ENCODE data around the gene ETFB.

ETFB gene

GRCh38 chr19:51366389-51367254, 434 bp upstream of the ETFB start:
- Histone ChIP-seq H3K36me3 (ENCODE audit: control insufficient read depth in 5 of 5, insufficient read depth in 5 of 5, low read length in 5 of 5) (no peaks in the 10 kb centered on the region), H3K27me3 (ENCODE audit: control insufficient read depth in 5 of 5, insufficient read depth in 4 of 5, low read length in 5 of 5) (no peaks in the 10 kb centered on the region), H3K4me3 (ENCODE audit: low read depth in 1 of 5, low read length in 5 of 5) (peak overlapping the region; percentile 87 to 96 (median 92)), H3K9me3 (ENCODE audit: control insufficient read depth in 5 of 5, low read length in 5 of 5) (no peaks in the 10 kb centered on the region), H3K27ac (ENCODE audit: low read depth, low read length) (peak overlapping the region; percentile 93), H3K9ac (ENCODE audit: low read length in 5 of 5) (peak overlapping the region; percentile 69 to 98 (median 92)), H3K4me1 (ENCODE audit: control insufficient read depth in 5 of 5, insufficient read depth in 5 of 5, low read length in 5 of 5) (peaks cover 4 to 58% (median 46%) of the 10 kb centered on the region in 5 donors)

DNA sequence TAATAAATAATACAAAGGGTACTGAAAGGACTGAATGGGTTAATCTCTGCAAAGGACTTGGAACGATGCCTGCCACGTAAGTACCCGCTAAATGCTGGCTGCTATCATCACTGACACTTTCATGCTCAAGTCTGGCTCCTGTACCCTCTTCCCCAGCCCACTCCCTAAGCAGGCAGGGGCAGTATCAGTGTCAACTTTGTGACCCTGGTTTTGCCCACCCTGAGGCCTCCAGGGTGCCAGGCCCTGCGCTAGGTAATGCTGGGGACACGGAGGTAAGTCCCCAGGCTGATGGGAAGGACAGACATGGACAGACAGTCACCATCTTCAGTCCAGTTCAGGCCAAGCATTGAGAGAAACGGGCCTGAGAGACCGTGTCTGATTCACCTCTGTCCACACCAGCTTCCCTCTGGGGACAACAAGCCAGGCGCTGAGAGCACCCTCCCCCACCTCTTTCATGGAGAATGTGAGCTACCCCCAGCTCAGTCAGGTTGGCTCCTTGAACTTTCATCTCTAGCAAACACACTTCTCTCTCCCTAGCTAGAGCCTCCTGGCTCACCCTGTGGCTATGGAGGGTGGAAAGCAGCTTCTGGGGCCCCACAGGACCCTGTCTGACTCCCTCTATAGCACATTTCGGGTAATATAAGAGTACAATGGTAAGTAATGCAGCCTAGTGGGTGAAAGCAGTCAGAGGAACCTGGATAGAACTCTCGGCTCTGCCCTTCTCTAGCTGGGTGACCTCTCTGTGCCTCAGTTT, 800 bp downstream of the ETFB start:
- peaks cover 4 to 58% (median 46%) of the 10 kb centered on the region in 5 donors for H3K4me1 ChIP-seq (ENCODE audit: control insufficient read depth in 5 of 5, insufficient read depth in 5 of 5, low read length in 5 of 5)
- H3K27ac ChIP-seq (ENCODE audit: low read depth, low read length), result peak overlapping the region; percentile 93
- H3K9ac ChIP-seq (ENCODE audit: low read length in 5 of 5), result peak overlapping the region; percentile 86 to 98 (median 92)

GRCh38 chr19:51364200-51365106, 1.7 kb downstream of the ETFB start:
- Histone ChIP-seq H3K9ac (ENCODE audit: low read length in 5 of 5) (peak overlapping the region; percentile 16 to 69 (median 39)), H3K4me3 (ENCODE audit: low read depth in 1 of 5, low read length in 5 of 5) (peak overlapping the region in 3 of 5 donors; percentile 2 to 29 (median 22)), H3K27ac (ENCODE audit: low read depth, low read length) (no peak overlapping the region)

More for the DNA sequence above, 800 bp downstream of the ETFB start:
- peak overlapping the region; percentile 83 to 94 (median 92) for H3K4me3 ChIP-seq (ENCODE audit: low read depth in 1 of 5, low read length in 5 of 5)
- H3K27me3 ChIP-seq (ENCODE audit: control insufficient read depth in 5 of 5, insufficient read depth in 4 of 5, low read length in 5 of 5), result no peaks in the 10 kb centered on the region
- no peaks in the 10 kb centered on the region for H3K9me3 ChIP-seq (ENCODE audit: control insufficient read depth in 5 of 5, low read length in 5 of 5)
- H3K36me3 ChIP-seq (ENCODE audit: control insufficient read depth in 5 of 5, insufficient read depth in 5 of 5, low read length in 5 of 5), result peaks cover 0 to 1% (median 0%) of the 10 kb centered on the region in 5 donors

DNA sequence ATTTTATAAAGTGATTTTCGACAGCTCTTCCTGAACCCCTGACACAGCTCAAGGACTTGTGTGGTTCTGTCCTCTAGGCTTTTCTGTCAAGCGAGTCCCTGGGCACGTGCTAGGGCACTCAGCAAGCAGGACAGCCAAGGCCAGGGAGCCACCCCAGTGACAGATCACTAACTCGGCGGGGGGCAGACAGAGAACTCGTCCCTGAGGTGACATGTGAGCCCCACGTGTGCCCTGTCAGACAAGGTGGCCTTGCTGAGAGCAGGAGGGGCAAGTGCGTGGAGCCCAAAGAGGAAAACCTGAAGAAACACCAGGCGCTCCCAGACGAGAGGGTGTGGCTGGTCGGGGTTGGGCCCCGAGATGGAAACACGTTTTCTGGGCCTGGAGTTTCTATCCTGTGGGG, 4.9 kb downstream of the ETFB start:
- Histone ChIP-seq H3K4me1 (ENCODE audit: control insufficient read depth in 5 of 5, insufficient read depth in 5 of 5, low read length in 5 of 5) (peaks cover 4 to 47% (median 38%) of the 10 kb centered on the region in 5 donors), H3K27me3 (ENCODE audit: control insufficient read depth in 5 of 5, insufficient read depth in 4 of 5, low read length in 5 of 5) (no peaks in the 10 kb centered on the region), H3K27ac (ENCODE audit: low read depth, low read length) (no peak overlapping the region), H3K36me3 (ENCODE audit: control insufficient read depth in 5 of 5, insufficient read depth in 5 of 5, low read length in 5 of 5) (peaks cover 0 to 2% (median 0%) of the 10 kb centered on the region in 5 donors), H3K4me3 (ENCODE audit: low read depth in 1 of 5, low read length in 5 of 5) (no peak overlapping the region), H3K9me3 (ENCODE audit: control insufficient read depth in 5 of 5, low read length in 5 of 5) (no peaks in the 10 kb centered on the region), H3K9ac (ENCODE audit: low read length in 5 of 5) (no peak overlapping the region)

More at GRCh38 chr19:51364200-51365106, 1.7 kb downstream of the ETFB start:
- Histone ChIP-seq H3K36me3 (ENCODE audit: control insufficient read depth in 5 of 5, insufficient read depth in 5 of 5, low read length in 5 of 5) (peaks cover 0 to 2% (median 0%) of the 10 kb centered on the region in 5 donors), H3K4me1 (ENCODE audit: control insufficient read depth in 5 of 5, insufficient read depth in 5 of 5, low read length in 5 of 5) (peaks cover 4 to 58% (median 46%) of the 10 kb centered on the region in 5 donors), H3K9me3 (ENCODE audit: control insufficient read depth in 5 of 5, low read length in 5 of 5) (no peaks in the 10 kb centered on the region), H3K27me3 (ENCODE audit: control insufficient read depth in 5 of 5, insufficient read depth in 4 of 5, low read length in 5 of 5) (no peaks in the 10 kb centered on the region)

- no peak overlapping the region for H3K27ac ChIP-seq (ENCODE audit: low read depth, low read length)
- H3K27me3 ChIP-seq (ENCODE audit: control insufficient read depth in 5 of 5, insufficient read depth in 4 of 5, low read length in 5 of 5), result no peaks in the 10 kb centered on the region
- H3K9ac ChIP-seq (ENCODE audit: low read length in 5 of 5), result no peak overlapping the region
Observed at GRCh38 chr19:51359294-51359693, 6.9 kb downstream of the ETFB start.

GRCh38 chr19:51357952-51358351, 8.2 kb downstream of the ETFB start:
- Histone ChIP-seq H3K4me1 (ENCODE audit: control insufficient read depth in 5 of 5, insufficient read depth in 5 of 5, low read length in 5 of 5) (peaks cover 0 to 18% (median 8%) of the 10 kb centered on the region in 5 donors), H3K27ac (ENCODE audit: low read depth, low read length) (no peak overlapping the region)

More at GRCh38 chr19:51359294-51359693, 6.9 kb downstream of the ETFB start:
- Histone ChIP-seq H3K9me3 (ENCODE audit: control insufficient read depth in 5 of 5, low read length in 5 of 5) (no peaks in the 10 kb centered on the region), H3K36me3 (ENCODE audit: control insufficient read depth in 5 of 5, insufficient read depth in 5 of 5, low read length in 5 of 5) (peaks cover 0 to 2% (median under 1%) of the 10 kb centered on the region in 5 donors), H3K4me1 (ENCODE audit: control insufficient read depth in 5 of 5, insufficient read depth in 5 of 5, low read length in 5 of 5) (peaks cover 0 to 30% (median 19%) of the 10 kb centered on the region in 5 donors), H3K4me3 (ENCODE audit: low read depth in 1 of 5, low read length in 5 of 5) (no peak overlapping the region)

GRCh38 chr19:51356159-51356801, 9.9 kb downstream of the ETFB start:
- no peak overlapping the region for H3K4me3 ChIP-seq (ENCODE audit: low read depth in 1 of 5, low read length in 5 of 5)
- no peak overlapping the region for H3K27ac ChIP-seq (ENCODE audit: low read depth, low read length)
- H3K9ac ChIP-seq (ENCODE audit: low read length in 5 of 5), result no peak overlapping the region
- no peaks in the 10 kb centered on the region for H3K9me3 ChIP-seq (ENCODE audit: control insufficient read depth in 5 of 5, low read length in 5 of 5)
- H3K27me3 ChIP-seq (ENCODE audit: control insufficient read depth in 5 of 5, insufficient read depth in 4 of 5, low read length in 5 of 5), result no peaks in the 10 kb centered on the region
- peaks cover 0 to 7% (median 4%) of the 10 kb centered on the region in 5 donors for H3K4me1 ChIP-seq (ENCODE audit: control insufficient read depth in 5 of 5, insufficient read depth in 5 of 5, low read length in 5 of 5)
- peaks cover 0 to 24% (median 20%) of the 10 kb centered on the region in 5 donors for H3K36me3 ChIP-seq (ENCODE audit: control insufficient read depth in 5 of 5, insufficient read depth in 5 of 5, low read length in 5 of 5)

More at GRCh38 chr19:51357952-51358351, 8.2 kb downstream of the ETFB start:
- no peaks in the 10 kb centered on the region for H3K9me3 ChIP-seq (ENCODE audit: control insufficient read depth in 5 of 5, low read length in 5 of 5)
- H3K36me3 ChIP-seq (ENCODE audit: control insufficient read depth in 5 of 5, insufficient read depth in 5 of 5, low read length in 5 of 5), result peaks cover 0 to 7% (median 4%) of the 10 kb centered on the region in 5 donors
- no peak overlapping the region for H3K4me3 ChIP-seq (ENCODE audit: low read depth in 1 of 5, low read length in 5 of 5)
- H3K27me3 ChIP-seq (ENCODE audit: control insufficient read depth in 5 of 5, insufficient read depth in 4 of 5, low read length in 5 of 5), result no peaks in the 10 kb centered on the region
- H3K9ac ChIP-seq (ENCODE audit: low read length in 5 of 5), result no peak overlapping the region

GRCh38 chr19:51354742-51355148, 11.4 kb downstream of the ETFB start:
- H3K27ac ChIP-seq (ENCODE audit: low read depth, low read length), result no peak overlapping the region
- H3K9me3 ChIP-seq (ENCODE audit: control insufficient read depth in 5 of 5, low read length in 5 of 5), result no peaks in the 10 kb centered on the region
- H3K4me3 ChIP-seq (ENCODE audit: low read depth in 1 of 5, low read length in 5 of 5), result no peak overlapping the region
- no peak overlapping the region for H3K9ac ChIP-seq (ENCODE audit: low read length in 5 of 5)
- H3K27me3 ChIP-seq (ENCODE audit: control insufficient read depth in 5 of 5, insufficient read depth in 4 of 5, low read length in 5 of 5), result no peaks in the 10 kb centered on the region
- peaks cover 0 to 7% (median 4%) of the 10 kb centered on the region in 5 donors for H3K4me1 ChIP-seq (ENCODE audit: control insufficient read depth in 5 of 5, insufficient read depth in 5 of 5, low read length in 5 of 5)
- H3K36me3 ChIP-seq (ENCODE audit: control insufficient read depth in 5 of 5, insufficient read depth in 5 of 5, low read length in 5 of 5), result peaks cover 0 to 39% (median 33%) of the 10 kb centered on the region in 5 donors
